Lower lobe of right lung (tissue), 2 donors: ENCODE measurements around the gene MED13L. TPM values are rescaled to one million over a fixed set of nuclear protein-coding genes. Genes with fewer than 3 reads are reported as not detected.
"Not testable (repeated sequence)": the region's sequence is repeated elsewhere in the genome, so short reads cannot be mapped to it uniquely, and the experiment has no call there.

ENCODE experiments used
- ATAC-seq, 2 donors: fragments of 200-7000 bp; cut with Tn5 transposase; one replicate each; pipeline ENCODE4 v1.9.1; 2020 to 2022; ENCODE audit warnings: mild to moderate bottlenecking in 2 of 2, moderate library complexity in 2 of 2
- DNase-seq: peaks from one replicate; pipeline ENCODE4 v3.0.0-alpha.2; 2020
- H3K27ac ChIP-seq: fragments of 200-600 bp; one replicate; pipeline ENCODE4 v1.8.0; 2022
- H3K27me3 ChIP-seq: fragments of 200-600 bp; one replicate; pipeline ENCODE4 v1.8.0; 2022; ENCODE audit warnings: low read depth
- H3K36me3 ChIP-seq: fragments of 200-600 bp; one replicate; pipeline ENCODE4 v1.8.0; 2022; ENCODE audit warnings: mild to moderate bottlenecking
- H3K4me1 ChIP-seq: fragments of 200-600 bp; one replicate; pipeline ENCODE4 v1.8.0; 2022
- H3K4me3 ChIP-seq: fragments of 200-600 bp; one replicate; pipeline ENCODE4 v1.8.0; 2022; ENCODE audit warnings: mild to moderate bottlenecking
- H3K9me3 ChIP-seq: fragments of 200-600 bp; one replicate; pipeline ENCODE4 v1.8.0; 2022
- CTCF ChIP-seq: fragments of 200-600 bp; IDR thresholded peaks from one replicate; pipeline ENCODE4 v1.8.0; 2022; ENCODE audit warnings: antibody characterized with exemption, mild to moderate bottlenecking
- intact Hi-C: fragments of 100-400 bp; cut with DNase I; formaldehyde crosslinking; loops from one replicate; pipeline ENCODE4 v1.11.0; 2022
- total RNA-seq: library from RNA; stranded (reverse); fragmentation: NEBNext Ultra II Directional; extraction: Animal tissue kit (Norgen Biotek cat#: 25700); gene quantifications from one replicate; pipeline ENCODE4 v1.2.1, GENCODE V29; 2021
- donor health status: DM: no; HTN: yes; CAD: no; lungs with severe emphysema.

MED13L gene
- total RNA-seq, 1 donor from 2014 or later = 148 TPM

GRCh38 chr12:115979351-115979750, 298.1 kb downstream of the MED13L start:
- peaks cover 97% of the 10 kb centered on the region for H3K36me3 ChIP-seq
- intact Hi-C loops = no loop called here
- no peak overlapping the region for H3K27ac ChIP-seq
- no peaks in the 10 kb centered on the region for H3K4me1 ChIP-seq
- H3K27me3 ChIP-seq = no peaks in the 10 kb centered on the region
- H3K9me3 ChIP-seq = no peaks in the 10 kb centered on the region
- no peak for TF ChIP-seq CTCF
- ATAC-seq = no peak
- H3K4me3 ChIP-seq = no peak overlapping the region
- no peak for DNase-seq

- H3K9me3 ChIP-seq, H3K4me1 ChIP-seq, H3K27ac ChIP-seq, ATAC-seq, H3K27me3 ChIP-seq, H3K4me3 ChIP-seq, intact Hi-C loops, DNase-seq: not testable (repeated sequence)
- H3K36me3 ChIP-seq = peaks cover 97% of the 10 kb centered on the region
Measured at GRCh38 chr12:115976829-115977228, 300.7 kb downstream of the MED13L start.

GRCh38 chr12:115975411-115975810, 302.1 kb downstream of the MED13L start:
- Histone ChIP-seq H3K27me3 (no peaks in the 10 kb centered on the region), H3K36me3 (peaks cover 97% of the 10 kb centered on the region)

GRCh38 chr12:115973968-115974724, 303.3 kb downstream of the MED13L start:
- intact Hi-C loops = no loop called here
- Histone ChIP-seq H3K36me3 (peaks cover 97% of the 10 kb centered on the region), H3K4me1 (peaks cover 4% of the 10 kb centered on the region), H3K27me3 (no peaks in the 10 kb centered on the region), H3K4me3 (no peak overlapping the region), H3K9me3 (no peaks in the 10 kb centered on the region), H3K27ac (no peak overlapping the region)
- no peak for DNase-seq
- no peak for TF ChIP-seq CTCF
- no peak for ATAC-seq

More at GRCh38 chr12:115975411-115975810, 302.1 kb downstream of the MED13L start:
- ATAC-seq = no peak
- intact Hi-C loops = no loop called here
- H3K4me3 ChIP-seq = no peak overlapping the region
- no peaks in the 10 kb centered on the region for H3K9me3 ChIP-seq
- H3K4me1 ChIP-seq = peaks cover 4% of the 10 kb centered on the region
- H3K27ac ChIP-seq = no peak overlapping the region
- DNase-seq = no peak
- TF ChIP-seq CTCF = no peak

GRCh38 chr12:115973066-115973465, 304.4 kb downstream of the MED13L start:
- intact Hi-C loops = no loop called here
- DNase-seq = no peak
- H3K27ac ChIP-seq = no peak overlapping the region
- no peak for ATAC-seq
- peaks cover 98% of the 10 kb centered on the region for H3K36me3 ChIP-seq
- H3K4me1 ChIP-seq = peaks cover 4% of the 10 kb centered on the region
- no peaks in the 10 kb centered on the region for H3K9me3 ChIP-seq
- H3K4me3 ChIP-seq = no peak overlapping the region
- no peak for TF ChIP-seq CTCF
- H3K27me3 ChIP-seq = no peaks in the 10 kb centered on the region

- ATAC-seq = no peak
- H3K27me3 ChIP-seq = no peaks in the 10 kb centered on the region
- peaks cover 4% of the 10 kb centered on the region for H3K4me1 ChIP-seq
- H3K36me3 ChIP-seq = peaks cover 98% of the 10 kb centered on the region
- no peak overlapping the region for H3K27ac ChIP-seq
- DNase-seq = no peak
- intact Hi-C loops = no loop called here
- no peak for TF ChIP-seq CTCF
- H3K4me3 ChIP-seq = no peak overlapping the region
- no peaks in the 10 kb centered on the region for H3K9me3 ChIP-seq
Measured at GRCh38 chr12:115972241-115972640, 305.3 kb downstream of the MED13L start.
